Astrocyte (in vitro differentiated cells and primary cell): Measurements from ENCODE around the gene PCNX1. TPM values are rescaled to one million over a fixed set of nuclear protein-coding genes. Genes with fewer than 3 reads are reported as not detected.
A peak's percentile ranks its signal among the peaks of the same experiment; 100 is the strongest.

Experiments
- DNase-seq: peaks from one replicate; pipeline ENCODE4 v3.0.0-alpha.2; 2010; ENCODE audit warnings: low read depth
- FAIRE-seq: peaks from 2 replicates; lab custom pipeline; 2011; peaks lifted over from hg19 to GRCh38; lab: Jason Lieb, UNC
- H2AFZ ChIP-seq: 2 replicates; pipeline ENCODE4 v1.6.0; 2012; ENCODE audit warnings: low read depth, low read length, inconsistent platforms
- H3K27ac ChIP-seq: 2 replicates; pipeline ENCODE4 v1.5.1; 2011; ENCODE audit warnings: low read depth, low read length, inconsistent platforms
- H3K27me3 ChIP-seq: 2 replicates; pipeline ENCODE4 v1.6.0; 2011; ENCODE audit warnings: low read length, inconsistent platforms; ENCODE audit not compliant: insufficient read depth
- H3K36me3 ChIP-seq: 2 replicates; pipeline ENCODE4 v1.5.1; 2011; ENCODE audit warnings: low read length, inconsistent platforms; ENCODE audit not compliant: insufficient read depth
- H3K4me1 ChIP-seq: 2 replicates; pipeline ENCODE4 v1.5.1; 2011; ENCODE audit warnings: low read length, inconsistent platforms; ENCODE audit not compliant: insufficient read depth
- H3K4me2 ChIP-seq: 2 replicates; pipeline ENCODE4 v1.6.0; 2012; ENCODE audit warnings: low read length, inconsistent platforms
- H3K4me3 ChIP-seq: 2 replicates; pipeline ENCODE4 v1.5.1; 2011; ENCODE audit warnings: low read depth, mild to moderate bottlenecking, low read length, inconsistent platforms; ENCODE audit not compliant: insufficient read depth
- H3K79me2 ChIP-seq: 2 replicates; pipeline ENCODE4 v1.6.0; 2012; ENCODE audit warnings: mild to moderate bottlenecking, low read length, inconsistent platforms; ENCODE audit not compliant: insufficient read depth
- H3K9ac ChIP-seq: 2 replicates; pipeline ENCODE4 v1.6.0; 2012; ENCODE audit warnings: mild to moderate bottlenecking, low read length, inconsistent platforms
- H3K9me3 ChIP-seq: 2 replicates; pipeline ENCODE4 v1.5.1; 2012; ENCODE audit warnings: low read depth, mild to moderate bottlenecking, low read length, inconsistent platforms; ENCODE audit not compliant: insufficient read depth
- H4K20me1 ChIP-seq: 2 replicates; pipeline ENCODE4 v1.6.0; 2012; ENCODE audit warnings: low read length, inconsistent platforms; ENCODE audit not compliant: insufficient read depth
- H3K27ac Mint-ChIP-seq: one replicate; pipeline ENCODE4 v1.8.0; 2021; ENCODE audit warnings: mild to moderate bottlenecking, mixed read lengths; ENCODE audit not compliant: unreplicated experiment
- H3K27me3 Mint-ChIP-seq: one replicate; pipeline ENCODE4 v1.8.0; 2021; ENCODE audit warnings: low read depth, mixed read lengths; ENCODE audit not compliant: unreplicated experiment
- H3K36me3 Mint-ChIP-seq: one replicate; pipeline ENCODE4 v1.8.0; 2021; ENCODE audit warnings: low read depth, mixed read lengths; ENCODE audit not compliant: unreplicated experiment
- H3K4me1 Mint-ChIP-seq: one replicate; pipeline ENCODE4 v1.8.0; 2021; ENCODE audit warnings: low read depth, mixed read lengths; ENCODE audit not compliant: unreplicated experiment
- H3K4me3 Mint-ChIP-seq: one replicate; pipeline ENCODE4 v1.8.0; 2021; ENCODE audit warnings: mild to moderate bottlenecking, moderate library complexity, mixed read lengths; ENCODE audit not compliant: unreplicated experiment
- H3K9me3 Mint-ChIP-seq: one replicate; pipeline ENCODE4 v1.8.0; 2021; ENCODE audit warnings: mild to moderate bottlenecking, mixed read lengths; ENCODE audit not compliant: unreplicated experiment
- EZH2 ChIP-seq: IDR thresholded peaks from 2 replicates; pipeline ENCODE4 v1.6.1; 2012; ENCODE audit warnings: mild to moderate bottlenecking, low read length, inconsistent platforms; ENCODE audit not compliant: insufficient read depth
- total RNA-seq: library from RNA; stranded (reverse); gene quantifications from 2 replicates; pipeline ENCODE4 v1.2.1, GENCODE V29; 2021
- TF ChIP-seq, protein P1 (sequence below): IDR thresholded peaks from 2 replicates; pipeline ENCODE4 v1.5.1; 2011; ENCODE audit warnings: low read depth, mild to moderate bottlenecking, inconsistent platforms, low read length, moderate library complexity; ENCODE audit not compliant: insufficient read depth

PCNX1 gene
- total RNA-seq, 1 donor from 2014 or later: 91.3 TPM

DNA sequence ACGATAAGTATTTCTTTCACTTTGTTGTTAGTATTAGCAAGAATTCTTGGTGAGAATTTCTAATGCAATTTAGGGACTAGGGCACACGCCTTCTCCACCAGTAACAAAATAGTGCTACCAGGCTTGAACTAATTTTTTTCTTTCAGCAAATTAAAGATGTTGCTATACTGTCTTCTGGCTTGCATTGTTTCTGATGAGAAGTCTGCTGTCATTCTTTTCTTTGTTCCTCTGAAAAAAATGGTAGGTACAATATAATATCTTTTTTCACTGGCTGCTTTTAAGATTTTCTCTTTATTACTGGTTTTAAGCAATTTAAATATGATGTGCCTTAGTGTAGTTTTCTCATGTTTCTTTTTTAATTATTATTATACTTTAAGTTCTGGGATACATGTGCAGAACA is 171.2 kb downstream of the PCNX1 start:
- Histone ChIP-seq H3K27ac (no peak overlapping the region), H3K4me3 (no peak overlapping the region), H2AFZ (no peak overlapping the region), H3K27me3 (no peaks in the 10 kb centered on the region), H4K20me1 (peaks cover 5% of the 10 kb centered on the region), H3K4me1 (no peaks in the 10 kb centered on the region), H3K4me2 (no peak overlapping the region), H3K36me3 (peaks cover 38% of the 10 kb centered on the region), H3K9me3 (no peaks in the 10 kb centered on the region), H3K9ac (no peak overlapping the region), H3K79me2 (peaks cover 9% of the 10 kb centered on the region)
- Mint-ChIP-seq H3K9me3 (peaks cover 12% of the 10 kb centered on the region), H3K27ac (no peak overlapping the region), H3K4me3 (no peak overlapping the region), H3K27me3 (no peaks in the 10 kb centered on the region), H3K4me1 (peaks cover 12% of the 10 kb centered on the region), H3K36me3 (peaks cover 51% of the 10 kb centered on the region)
- no peak for FAIRE-seq
- no peak for DNase-seq
- TF ChIP-seq, protein P1, sequence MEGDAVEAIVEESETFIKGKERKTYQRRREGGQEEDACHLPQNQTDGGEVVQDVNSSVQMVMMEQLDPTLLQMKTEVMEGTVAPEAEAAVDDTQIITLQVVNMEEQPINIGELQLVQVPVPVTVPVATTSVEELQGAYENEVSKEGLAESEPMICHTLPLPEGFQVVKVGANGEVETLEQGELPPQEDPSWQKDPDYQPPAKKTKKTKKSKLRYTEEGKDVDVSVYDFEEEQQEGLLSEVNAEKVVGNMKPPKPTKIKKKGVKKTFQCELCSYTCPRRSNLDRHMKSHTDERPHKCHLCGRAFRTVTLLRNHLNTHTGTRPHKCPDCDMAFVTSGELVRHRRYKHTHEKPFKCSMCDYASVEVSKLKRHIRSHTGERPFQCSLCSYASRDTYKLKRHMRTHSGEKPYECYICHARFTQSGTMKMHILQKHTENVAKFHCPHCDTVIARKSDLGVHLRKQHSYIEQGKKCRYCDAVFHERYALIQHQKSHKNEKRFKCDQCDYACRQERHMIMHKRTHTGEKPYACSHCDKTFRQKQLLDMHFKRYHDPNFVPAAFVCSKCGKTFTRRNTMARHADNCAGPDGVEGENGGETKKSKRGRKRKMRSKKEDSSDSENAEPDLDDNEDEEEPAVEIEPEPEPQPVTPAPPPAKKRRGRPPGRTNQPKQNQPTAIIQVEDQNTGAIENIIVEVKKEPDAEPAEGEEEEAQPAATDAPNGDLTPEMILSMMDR: no peak
- TF ChIP-seq EZH2: no peak

DNA sequence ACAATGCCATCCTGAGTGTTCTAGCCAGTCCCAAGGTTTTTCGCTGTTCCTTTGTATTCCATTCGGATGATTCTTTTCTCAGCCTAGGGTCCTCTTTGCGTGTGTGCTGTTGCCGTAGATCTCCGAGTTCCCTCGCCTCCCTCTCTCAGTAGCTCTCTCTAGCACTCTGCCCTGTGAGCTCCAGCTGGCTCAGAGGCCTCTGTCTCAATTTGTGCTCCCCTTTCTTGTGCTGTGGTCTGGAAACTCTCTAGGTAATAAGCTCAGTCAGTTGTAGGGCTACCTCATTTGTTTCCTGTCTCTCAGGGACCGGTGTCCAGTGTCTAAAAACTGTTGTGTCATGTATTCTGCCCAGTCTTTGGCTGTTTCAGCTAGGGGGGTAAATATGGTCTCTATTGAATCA is 179.3 kb downstream of the PCNX1 start:
- no peaks in the 10 kb centered on the region for H3K9me3 ChIP-seq
- H3K4me3 ChIP-seq: no peak overlapping the region
- no peaks in the 10 kb centered on the region for H3K27me3 Mint-ChIP-seq
- no peak for TF ChIP-seq EZH2
- TF ChIP-seq, protein P1: no peak
- H3K4me3 Mint-ChIP-seq: no peak overlapping the region
- FAIRE-seq (no peak), DNase-seq (peak; percentile 13)
- H3K4me2 ChIP-seq: no peak overlapping the region
- H3K27ac ChIP-seq: no peak overlapping the region
- peaks cover 3% of the 10 kb centered on the region for H3K79me2 ChIP-seq
- no peak overlapping the region for H3K9ac ChIP-seq
- H2AFZ ChIP-seq: no peak overlapping the region
- no peaks in the 10 kb centered on the region for H3K27me3 ChIP-seq
- H3K36me3 Mint-ChIP-seq: peaks cover 37% of the 10 kb centered on the region
- H3K36me3 ChIP-seq: peaks cover 20% of the 10 kb centered on the region
- no peaks in the 10 kb centered on the region for H3K4me1 ChIP-seq
- peaks cover 23% of the 10 kb centered on the region for H3K4me1 Mint-ChIP-seq
- H4K20me1 ChIP-seq: peaks cover 5% of the 10 kb centered on the region
- peak overlapping the region; percentile 22 for H3K27ac Mint-ChIP-seq
- H3K9me3 Mint-ChIP-seq: no peaks in the 10 kb centered on the region

- H3K9me3 Mint-ChIP-seq: no peaks in the 10 kb centered on the region
- H3K4me3 Mint-ChIP-seq: no peak overlapping the region
- peak; percentile 50 for FAIRE-seq
- Histone ChIP-seq H3K27me3 (no peaks in the 10 kb centered on the region), H3K36me3 (peaks cover 26% of the 10 kb centered on the region), H3K9me3 (no peaks in the 10 kb centered on the region), H3K4me1 (no peaks in the 10 kb centered on the region), H3K9ac (no peak overlapping the region), H3K79me2 (peaks cover 3% of the 10 kb centered on the region), H2AFZ (no peak overlapping the region), H4K20me1 (peaks cover 3% of the 10 kb centered on the region), H3K27ac (no peak overlapping the region), H3K4me2 (no peak overlapping the region), H3K4me3 (no peak overlapping the region)
- peak; percentile 34 for DNase-seq
- peaks cover 16% of the 10 kb centered on the region for H3K4me1 Mint-ChIP-seq
- H3K36me3 Mint-ChIP-seq: peaks cover 38% of the 10 kb centered on the region
- no peak overlapping the region for H3K27ac Mint-ChIP-seq
- H3K27me3 Mint-ChIP-seq: no peaks in the 10 kb centered on the region
- TF ChIP-seq EZH2: no peak
- TF ChIP-seq, protein P1: no peak
Observed at GRCh38 chr14:71089971-71090370, 182.7 kb downstream of the PCNX1 start.
